Measurements from ENCODE around the gene SLX4IP. TPM values are rescaled to one million over a fixed set of nuclear protein-coding genes. Genes with fewer than 3 reads are reported as not detected.

SLX4IP gene
- polyA plus RNA-seq, 2 donors: 1.2 to 4.4 TPM

DNA sequence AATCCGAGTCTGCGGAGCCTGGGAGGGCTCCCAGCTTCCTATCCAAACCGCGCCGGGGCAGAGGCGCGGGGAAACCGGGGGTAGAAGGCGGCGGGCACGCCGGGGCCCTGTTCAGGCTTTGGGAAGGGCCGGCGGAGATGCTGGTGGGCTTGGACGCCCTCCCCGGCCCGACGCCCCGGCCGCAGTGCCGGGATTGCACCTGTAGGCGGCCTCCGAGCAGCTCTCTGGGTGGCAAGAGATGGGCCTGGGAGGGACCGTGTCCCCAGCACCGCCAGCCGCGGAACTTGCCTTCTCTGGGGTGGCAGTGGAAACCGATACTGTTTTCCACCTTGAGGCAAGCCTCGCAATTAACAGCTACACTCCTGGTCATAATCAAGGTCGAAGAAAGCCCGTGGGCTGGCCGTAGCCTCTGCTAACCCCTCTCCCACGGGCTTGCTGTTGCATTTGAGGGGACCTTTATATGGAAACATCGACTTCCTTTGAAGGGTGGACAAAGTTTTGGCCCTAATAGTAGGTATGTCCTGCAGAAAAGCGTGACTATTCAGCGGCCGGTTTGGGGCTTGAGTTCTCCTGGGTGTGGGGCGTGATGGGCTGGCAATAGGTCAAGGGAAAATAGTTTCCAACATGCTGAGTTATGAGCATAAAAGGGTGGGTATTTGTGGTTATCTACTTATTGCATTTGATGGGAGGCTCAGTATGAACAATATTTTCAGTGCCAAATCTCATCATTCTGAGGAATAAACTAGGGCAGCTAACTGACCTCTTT, 239.8 kb downstream of the SLX4IP start:
- H3K27me3 ChIP-seq (ENCODE audit: control insufficient read depth in 1 of 2, insufficient read depth in 2 of 2, low read length in 2 of 2): no peaks in the 10 kb centered on the region
- no peaks in the 10 kb centered on the region for H3K4me1 ChIP-seq (ENCODE audit: control insufficient read depth in 2 of 2, insufficient read depth in 2 of 2, low read length in 1 of 2)
- no peaks in the 10 kb centered on the region for H3K9me3 ChIP-seq (ENCODE audit: control insufficient read depth in 2 of 2, insufficient read depth in 1 of 2, low read depth in 1 of 2, low read length in 1 of 2)
- 2% methylated on average over 37 to 38 of the region's 38 CpGs for WGBS, 2 donors
- H3K27ac ChIP-seq (ENCODE audit: low read depth in 2 of 2, low read length in 1 of 2): peak overlapping the region; percentile 100
- peak overlapping the region; percentile 73 to 96 for H3K4me3 ChIP-seq (ENCODE audit: low read depth in 1 of 2, low read length in 2 of 2)
- peaks cover 0 to 2% of the 10 kb centered on the region in 2 donors for H3K36me3 ChIP-seq (ENCODE audit: control insufficient read depth in 2 of 2, insufficient read depth in 2 of 2, low read length in 1 of 2)

DNA sequence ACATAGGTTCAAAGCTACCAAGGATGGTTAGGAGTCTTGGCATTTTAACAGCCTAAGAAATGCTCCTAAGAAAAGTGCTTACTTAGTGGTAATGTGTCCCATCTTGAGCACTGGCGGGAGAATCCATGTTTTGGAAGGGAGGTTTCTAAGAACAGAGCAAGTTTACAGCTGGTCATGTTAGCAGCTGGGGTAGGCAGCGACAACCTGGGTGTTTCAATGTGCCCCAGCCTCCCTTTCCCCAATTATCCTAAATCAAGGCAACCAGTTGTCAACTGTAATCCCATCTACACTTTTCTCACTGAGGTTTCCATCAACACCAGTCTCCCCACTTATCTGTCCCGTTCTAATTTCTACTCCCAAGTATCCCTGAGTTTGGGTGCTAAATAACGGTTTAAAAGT, 240.3 kb downstream of the SLX4IP start:
- Histone ChIP-seq H3K27ac (ENCODE audit: low read depth in 2 of 2, low read length in 1 of 2) (peak overlapping the region in 1 of 2 donors; percentile 19), H3K36me3 (ENCODE audit: control insufficient read depth in 2 of 2, insufficient read depth in 2 of 2, low read length in 1 of 2) (peaks cover 0 to 2% of the 10 kb centered on the region in 2 donors), H3K4me3 (ENCODE audit: low read depth in 1 of 2, low read length in 2 of 2) (peak overlapping the region in 1 of 2 donors; percentile 73), H3K9me3 (ENCODE audit: control insufficient read depth in 2 of 2, insufficient read depth in 1 of 2, low read depth in 1 of 2, low read length in 1 of 2) (no peaks in the 10 kb centered on the region), H3K27me3 (ENCODE audit: control insufficient read depth in 1 of 2, insufficient read depth in 2 of 2, low read length in 2 of 2) (no peaks in the 10 kb centered on the region), H3K4me1 (ENCODE audit: control insufficient read depth in 2 of 2, insufficient read depth in 2 of 2, low read length in 1 of 2) (no peaks in the 10 kb centered on the region)
- WGBS, 2 donors: 90 to 93% methylated on average over 4 of the region's 4 CpGs

DNA sequence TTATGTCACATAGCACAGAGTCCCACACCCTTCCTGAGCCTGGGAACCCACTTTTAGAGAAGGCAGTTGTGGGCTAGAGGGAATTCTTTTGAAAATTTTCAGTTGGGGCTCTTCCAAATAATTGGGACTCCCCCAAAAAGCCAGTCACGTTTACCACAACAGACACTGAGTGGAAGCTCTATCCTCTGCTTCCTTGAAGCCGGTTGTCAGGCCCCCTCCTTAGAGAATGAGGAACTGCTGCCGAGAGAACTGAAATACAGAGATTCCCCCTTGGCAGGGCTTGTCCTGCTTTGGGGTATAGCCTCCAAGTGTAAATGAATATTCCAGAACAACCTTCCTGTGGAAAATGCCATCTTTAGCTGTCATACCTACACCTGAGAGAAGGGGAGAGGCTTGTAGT, 241.4 kb downstream of the SLX4IP start:
- Histone ChIP-seq H3K4me1 (ENCODE audit: control insufficient read depth in 2 of 2, insufficient read depth in 2 of 2, low read length in 1 of 2) (no peaks in the 10 kb centered on the region), H3K27ac (ENCODE audit: low read depth in 2 of 2, low read length in 1 of 2) (no peak overlapping the region), H3K9me3 (ENCODE audit: control insufficient read depth in 2 of 2, insufficient read depth in 1 of 2, low read depth in 1 of 2, low read length in 1 of 2) (no peaks in the 10 kb centered on the region), H3K27me3 (ENCODE audit: control insufficient read depth in 1 of 2, insufficient read depth in 2 of 2, low read length in 2 of 2) (no peaks in the 10 kb centered on the region), H3K4me3 (ENCODE audit: low read depth in 1 of 2, low read length in 2 of 2) (no peak overlapping the region), H3K36me3 (ENCODE audit: control insufficient read depth in 2 of 2, insufficient read depth in 2 of 2, low read length in 1 of 2) (peaks cover 0 to 2% of the 10 kb centered on the region in 2 donors)
- WGBS, 2 donors: 57 to 64% methylated on average over 3 of the region's 3 CpGs

Other genes with a start within 250 kb of the SLX4IP start
- gene SNAP25, start 216.5 kb upstream of the SLX4IP start, polyA plus RNA-seq: under 1 TPM; 0.06 to 0.12 TPM
- 10 to 100 TPM in 1 of 2 donors, 1 to 10 TPM in 1; 9.4 to 11.1 TPM for gene MKKS, start 1.1 kb upstream of the SLX4IP start, polyA plus RNA-seq
- gene JAG1, start 238.7 kb downstream of the SLX4IP start, polyA plus RNA-seq: 10 to 100 TPM; 36.5 to 48.8 TPM